IPS-18a (cell line): ENCODE measurements around the gene TYMS.

ENCODE experiments used
- H3K27ac ChIP-seq: one replicate; pipeline ENCODE4 v1.5.1; 2013; ENCODE audit warnings: low read length
- H3K27me3 ChIP-seq: one replicate; pipeline ENCODE4 v1.6.1; 2013; ENCODE audit warnings: mild to moderate bottlenecking, low read length; ENCODE audit not compliant: control insufficient read depth, insufficient read depth
- H3K36me3 ChIP-seq: one replicate; pipeline ENCODE4 v1.6.1; 2013; ENCODE audit warnings: low read depth, low read length; ENCODE audit not compliant: control insufficient read depth
- H3K4me1 ChIP-seq: one replicate; pipeline ENCODE4 v1.6.1; 2013; ENCODE audit warnings: low read depth, low read length; ENCODE audit not compliant: control insufficient read depth
- H3K4me3 ChIP-seq: one replicate; pipeline ENCODE4 v1.5.1; 2013; ENCODE audit warnings: low read length
- H3K9ac ChIP-seq: one replicate; pipeline ENCODE4 v1.6.1; 2013; ENCODE audit warnings: mild to moderate bottlenecking, low read length, moderate library complexity
- H3K9me3 ChIP-seq: one replicate; pipeline ENCODE4 v1.6.1; 2013; ENCODE audit warnings: low read depth, low read length; ENCODE audit not compliant: control insufficient read depth

TYMS gene

DNA sequence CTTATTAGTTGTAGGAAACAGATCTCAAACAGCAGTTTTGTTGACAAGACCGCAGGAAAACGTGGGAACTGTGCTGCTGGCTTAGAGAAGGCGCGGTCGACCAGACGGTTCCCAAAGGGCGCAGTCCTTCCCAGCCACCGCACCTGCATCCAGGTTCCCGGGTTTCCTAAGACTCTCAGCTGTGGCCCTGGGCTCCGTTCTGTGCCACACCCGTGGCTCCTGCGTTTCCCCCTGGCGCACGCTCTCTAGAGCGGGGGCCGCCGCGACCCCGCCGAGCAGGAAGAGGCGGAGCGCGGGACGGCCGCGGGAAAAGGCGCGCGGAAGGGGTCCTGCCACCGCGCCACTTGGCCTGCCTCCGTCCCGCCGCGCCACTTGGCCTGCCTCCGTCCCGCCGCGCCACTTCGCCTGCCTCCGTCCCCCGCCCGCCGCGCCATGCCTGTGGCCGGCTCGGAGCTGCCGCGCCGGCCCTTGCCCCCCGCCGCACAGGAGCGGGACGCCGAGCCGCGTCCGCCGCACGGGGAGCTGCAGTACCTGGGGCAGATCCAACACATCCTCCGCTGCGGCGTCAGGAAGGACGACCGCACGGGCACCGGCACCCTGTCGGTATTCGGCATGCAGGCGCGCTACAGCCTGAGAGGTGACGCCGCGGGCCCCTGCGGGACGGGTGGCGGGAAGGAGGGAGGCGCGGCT lies at the start of gene TYMS:
Gene TYMS, plus strand, starts transcription at position 343 of the 690 bp plus-strand sequence. Its CDS starts 90 bp downstream, at position 433.
- Histone ChIP-seq H3K9ac (peak within 1 kb of the TSS; percentile 85), H3K4me1 (no peaks in the 10 kb centered on the region), H3K27ac (peak within 1 kb of the TSS; percentile 33), H3K27me3 (no peaks in the 10 kb centered on the region), H3K4me3 (peak within 1 kb of the TSS; percentile 88), H3K36me3 (peaks cover 23% of the 10 kb centered on the region), H3K9me3 (no peaks in the 10 kb centered on the region)

DNA sequence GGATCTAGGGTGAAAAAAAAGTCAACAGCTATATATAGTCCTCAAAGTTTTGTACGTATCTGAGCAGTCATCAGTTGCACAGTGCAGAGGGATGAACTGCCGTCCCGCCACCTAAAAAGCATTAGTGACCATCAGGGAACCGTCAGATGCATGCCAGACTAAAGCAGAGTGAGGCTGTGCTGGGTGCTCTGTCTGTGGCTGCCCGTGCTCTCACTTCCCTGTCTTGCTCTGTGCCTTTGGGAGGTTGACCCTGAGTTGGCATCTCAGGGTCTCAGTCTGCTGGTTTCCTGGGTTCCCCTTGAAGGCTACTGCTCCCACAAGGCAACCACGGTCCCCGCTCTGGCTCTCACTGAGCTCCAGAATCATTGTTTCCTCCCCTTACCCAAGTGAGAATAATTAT lies 49.5 kb upstream of the TYMS start:
- Histone ChIP-seq H3K4me1 (no peaks in the 10 kb centered on the region), H3K27me3 (no peaks in the 10 kb centered on the region), H3K9ac (no peak overlapping the region), H3K4me3 (no peak overlapping the region), H3K9me3 (no peaks in the 10 kb centered on the region), H3K27ac (no peak overlapping the region), H3K36me3 (no peaks in the 10 kb centered on the region)

DNA sequence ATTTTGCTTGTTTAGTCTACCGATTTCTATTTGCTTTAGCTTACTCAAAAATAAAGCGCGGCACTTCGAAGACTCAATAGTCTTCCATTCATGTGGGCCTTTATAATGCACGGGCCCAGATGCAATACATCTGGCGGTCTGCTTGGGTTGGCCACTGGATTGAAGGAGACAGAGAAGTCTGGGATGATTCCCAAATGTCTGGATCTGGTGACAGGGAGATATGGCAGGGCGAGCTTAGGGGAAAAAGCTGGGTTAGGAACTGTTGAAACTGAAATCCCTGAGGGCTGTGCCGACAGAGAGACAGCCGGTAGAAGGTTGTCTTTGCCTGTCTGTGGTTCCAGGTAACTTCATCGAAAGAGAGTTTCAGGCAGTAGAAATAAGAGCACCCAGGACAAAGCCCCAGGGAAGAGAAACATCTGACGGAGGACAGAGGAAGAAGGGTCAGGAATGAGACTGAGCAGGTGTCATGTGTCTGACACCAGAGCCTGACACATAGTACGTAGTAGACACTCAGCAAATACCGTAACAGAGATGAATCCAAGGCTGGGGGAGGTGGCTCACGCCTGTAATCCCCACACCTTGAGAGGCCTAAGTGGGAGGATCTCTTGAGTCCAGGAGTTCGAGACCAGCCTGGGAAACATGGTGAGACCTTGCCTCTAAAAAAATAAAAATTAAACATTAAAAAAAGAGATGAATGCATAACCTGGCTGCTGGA lies 47.1 kb upstream of the TYMS start:
- Histone ChIP-seq H3K9ac (no peak overlapping the region), H3K36me3 (no peaks in the 10 kb centered on the region), H3K9me3 (no peaks in the 10 kb centered on the region), H3K4me3 (no peak overlapping the region), H3K27me3 (no peaks in the 10 kb centered on the region), H3K27ac (no peak overlapping the region), H3K4me1 (no peaks in the 10 kb centered on the region)

DNA sequence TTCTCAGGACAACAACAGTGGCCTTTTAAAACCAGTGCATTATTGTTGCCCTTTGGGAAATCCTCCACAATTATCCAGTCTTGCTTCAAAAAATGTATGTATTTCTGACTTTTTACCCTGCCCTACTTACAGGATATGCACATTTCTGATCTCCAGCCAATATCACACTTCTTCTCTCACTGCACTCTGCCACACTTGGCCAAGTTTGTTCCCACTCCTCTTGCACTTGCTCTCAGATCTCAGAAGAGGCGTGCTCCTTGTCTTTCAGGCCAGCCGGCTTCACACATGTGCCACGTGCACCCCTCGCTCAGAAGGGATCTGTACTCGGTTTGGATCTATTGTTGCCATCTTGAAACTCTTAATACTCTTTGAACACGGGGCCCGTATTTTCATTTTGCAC lies 45.3 kb upstream of the TYMS start:
- Histone ChIP-seq H3K27me3 (no peaks in the 10 kb centered on the region), H3K9ac (no peak overlapping the region), H3K4me1 (no peaks in the 10 kb centered on the region), H3K4me3 (no peak overlapping the region), H3K9me3 (no peaks in the 10 kb centered on the region), H3K36me3 (no peaks in the 10 kb centered on the region), H3K27ac (no peak overlapping the region)

DNA sequence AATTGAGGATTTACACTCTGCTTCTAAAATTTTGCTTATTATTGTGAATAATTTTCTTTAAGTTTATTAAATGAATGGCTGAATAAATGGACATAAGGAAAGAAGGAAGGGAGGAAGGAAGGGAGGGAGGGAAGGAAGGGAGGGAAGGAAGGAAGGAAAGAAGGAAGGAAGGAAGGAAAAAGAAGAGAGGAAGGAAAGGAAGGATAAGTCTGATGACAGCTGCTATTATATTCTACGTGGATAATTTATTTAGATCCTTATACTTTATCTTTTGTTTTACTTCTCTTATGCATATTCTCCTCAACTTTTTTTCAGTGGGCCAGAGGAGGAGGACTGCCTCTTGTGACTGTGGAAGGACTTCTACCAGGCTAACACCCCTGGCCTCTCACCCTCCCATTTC lies 43.3 kb upstream of the TYMS start:
- Histone ChIP-seq H3K36me3 (no peaks in the 10 kb centered on the region), H3K9me3 (no peaks in the 10 kb centered on the region), H3K9ac (no peak overlapping the region), H3K27me3 (no peaks in the 10 kb centered on the region), H3K4me1 (no peaks in the 10 kb centered on the region), H3K27ac (no peak overlapping the region), H3K4me3 (no peak overlapping the region)

DNA sequence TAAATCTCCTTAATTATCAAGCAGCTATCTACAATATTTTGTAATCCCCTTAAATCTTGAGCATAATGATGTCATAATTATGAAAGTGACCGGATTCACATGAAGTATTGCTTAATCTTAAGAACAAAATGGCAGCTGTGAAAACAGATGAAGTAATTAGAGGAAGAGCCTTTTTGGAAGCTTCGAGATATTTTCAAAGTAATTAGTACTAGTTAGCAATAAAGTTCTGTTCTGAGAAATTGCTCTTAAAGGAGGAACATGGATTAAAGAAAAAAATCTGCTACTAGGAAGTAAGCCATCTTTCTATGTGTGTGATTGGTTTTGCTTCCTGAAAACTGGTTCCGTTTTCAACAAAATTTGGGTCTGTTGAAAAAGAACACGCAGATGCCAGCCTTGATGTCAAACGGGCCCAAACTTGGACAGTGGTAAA lies 42.3 kb upstream of the TYMS start:
- Histone ChIP-seq H3K27me3 (no peaks in the 10 kb centered on the region), H3K9ac (no peak overlapping the region), H3K4me1 (no peaks in the 10 kb centered on the region), H3K36me3 (no peaks in the 10 kb centered on the region), H3K27ac (no peak overlapping the region), H3K4me3 (no peak overlapping the region), H3K9me3 (no peaks in the 10 kb centered on the region)

DNA sequence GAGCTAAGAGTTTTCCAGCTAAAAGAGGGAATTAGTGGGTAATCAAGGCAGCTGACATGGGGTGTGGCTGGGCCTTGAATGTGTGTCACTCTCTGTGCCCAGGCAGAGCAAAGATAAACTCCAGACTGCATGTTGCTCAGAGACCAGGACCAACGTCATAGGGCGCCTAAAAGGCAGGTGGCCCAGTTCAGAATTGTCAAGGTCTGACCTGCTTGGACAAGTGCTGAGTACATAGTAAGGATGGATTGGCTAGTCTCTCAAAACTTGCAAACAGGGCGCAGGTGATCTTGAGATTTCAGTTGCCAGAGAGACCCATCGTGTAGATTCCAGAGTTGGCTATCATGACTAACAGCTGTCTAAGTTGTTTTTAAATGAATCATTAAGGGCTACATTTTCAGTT lies 41.7 kb upstream of the TYMS start:
- Histone ChIP-seq H3K27ac (no peak overlapping the region), H3K4me1 (no peaks in the 10 kb centered on the region), H3K27me3 (no peaks in the 10 kb centered on the region), H3K4me3 (no peak overlapping the region), H3K9ac (no peak overlapping the region), H3K36me3 (no peaks in the 10 kb centered on the region), H3K9me3 (no peaks in the 10 kb centered on the region)

DNA sequence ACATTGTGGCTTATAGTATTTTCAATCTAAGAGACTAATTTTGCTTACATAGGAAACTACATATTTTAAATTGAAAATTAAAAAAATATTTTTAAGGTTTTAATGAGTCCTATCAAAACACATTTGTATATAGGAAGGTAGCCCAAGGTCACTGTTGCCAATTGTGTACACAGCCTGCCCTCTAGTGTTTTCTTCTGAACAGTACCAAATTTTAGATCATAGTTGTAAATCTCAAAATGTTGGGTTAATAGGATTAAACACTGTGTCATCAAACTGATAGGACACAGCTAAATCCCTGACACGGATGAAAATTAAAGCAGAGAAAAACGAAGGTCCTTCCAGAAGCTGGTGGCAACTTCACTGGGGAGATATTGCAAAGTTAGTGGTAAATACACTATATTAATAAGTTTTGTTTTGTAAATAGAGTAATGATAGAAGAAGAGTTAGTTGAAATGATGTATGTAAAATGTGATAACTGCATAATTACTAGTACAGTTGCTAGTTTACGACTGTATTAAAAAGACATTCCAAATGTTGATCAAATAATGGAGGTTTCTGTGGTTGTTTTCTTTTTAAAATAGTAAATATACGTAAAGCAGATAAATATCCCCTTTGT lies 41.0 kb upstream of the TYMS start:
- Histone ChIP-seq H3K9me3 (no peaks in the 10 kb centered on the region), H3K4me1 (no peaks in the 10 kb centered on the region), H3K36me3 (no peaks in the 10 kb centered on the region), H3K4me3 (no peak overlapping the region), H3K27me3 (no peaks in the 10 kb centered on the region), H3K27ac (no peak overlapping the region), H3K9ac (no peak overlapping the region)

DNA sequence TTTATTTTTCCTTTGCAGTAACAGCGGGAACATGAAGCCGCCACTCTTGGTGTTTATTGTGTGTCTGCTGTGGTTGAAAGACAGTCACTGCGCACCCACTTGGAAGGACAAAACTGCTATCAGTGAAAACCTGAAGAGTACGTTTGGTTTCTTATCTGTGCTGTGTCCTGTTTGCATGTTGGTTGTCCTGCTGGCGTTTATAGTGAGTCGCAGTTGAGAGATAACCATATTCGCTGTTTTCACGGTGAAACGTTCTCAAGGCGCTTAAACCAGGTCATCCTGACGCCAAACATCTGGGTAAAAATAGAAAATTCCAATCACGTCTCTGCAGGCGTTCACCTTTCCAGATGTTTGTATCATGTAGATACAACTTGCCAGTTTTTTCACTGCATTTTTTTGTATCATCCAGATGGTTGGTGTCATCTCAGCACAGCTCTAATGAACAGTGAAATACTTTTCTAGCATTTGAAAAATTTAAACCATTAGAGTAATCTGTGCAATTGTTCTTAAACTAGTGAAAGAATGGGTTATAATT lies 39.4 kb upstream of the TYMS start:
- Histone ChIP-seq H3K36me3 (no peaks in the 10 kb centered on the region), H3K27ac (no peak overlapping the region), H3K4me3 (no peak overlapping the region), H3K9me3 (no peaks in the 10 kb centered on the region), H3K27me3 (no peaks in the 10 kb centered on the region), H3K9ac (no peak overlapping the region), H3K4me1 (no peaks in the 10 kb centered on the region)

DNA sequence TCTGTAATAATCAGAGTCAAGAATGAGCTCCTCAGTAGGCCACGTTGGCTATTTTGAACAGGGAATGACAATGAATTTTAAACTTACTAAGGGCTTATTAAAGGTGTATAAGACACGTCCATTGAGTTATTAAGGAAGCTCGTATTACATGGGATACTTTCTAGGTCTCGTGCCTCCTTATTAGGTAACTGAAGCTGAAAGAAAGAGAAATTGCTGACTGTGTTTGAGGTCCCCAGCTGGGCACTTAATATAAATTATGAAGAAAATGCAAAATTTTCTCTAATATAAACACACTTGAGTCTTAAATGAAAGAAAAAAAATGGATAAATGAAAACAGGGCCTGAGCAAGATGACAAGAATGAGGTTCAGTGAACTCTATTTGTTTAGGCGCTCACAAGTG lies 38.8 kb upstream of the TYMS start:
- Histone ChIP-seq H3K4me3 (no peak overlapping the region), H3K27me3 (no peaks in the 10 kb centered on the region), H3K4me1 (no peaks in the 10 kb centered on the region), H3K27ac (no peak overlapping the region), H3K9me3 (no peaks in the 10 kb centered on the region), H3K9ac (no peak overlapping the region), H3K36me3 (no peaks in the 10 kb centered on the region)

DNA sequence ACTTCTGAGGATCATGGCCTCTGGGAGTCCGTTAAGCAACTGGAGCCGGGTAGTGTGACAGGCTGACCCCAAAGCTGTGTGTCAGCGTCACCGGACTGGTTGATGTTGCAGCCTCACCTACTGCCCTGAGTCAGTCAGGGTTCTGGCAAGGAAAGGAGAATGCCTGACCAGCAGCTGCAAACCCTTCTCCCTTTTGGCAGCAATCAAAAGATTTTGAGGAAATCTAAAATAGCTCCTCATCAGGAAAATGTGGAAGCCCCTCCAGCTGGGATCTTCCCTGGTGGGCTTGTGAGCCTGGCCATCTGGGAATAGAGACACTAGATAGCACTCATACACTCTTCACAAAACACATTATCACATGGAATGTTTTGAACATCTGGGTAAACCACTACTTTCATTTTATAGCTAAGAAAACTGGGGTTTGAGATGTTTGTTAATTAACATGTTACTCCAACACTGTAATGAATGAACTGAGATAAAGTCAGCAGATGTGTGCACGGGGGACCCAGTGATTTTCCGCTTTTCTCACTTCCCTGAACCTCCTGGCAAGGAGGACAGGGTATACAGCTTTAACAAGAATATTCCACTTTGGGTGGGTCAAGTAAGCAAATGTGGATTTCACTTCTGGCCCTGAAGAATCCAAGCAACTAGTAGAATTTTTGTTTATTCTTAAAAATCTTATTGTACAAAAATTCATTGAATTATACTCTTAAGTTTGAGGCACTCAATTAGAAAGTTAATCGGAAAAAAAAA lies 36.0 kb upstream of the TYMS start:
- Histone ChIP-seq H3K9me3 (no peaks in the 10 kb centered on the region), H3K36me3 (no peaks in the 10 kb centered on the region), H3K27me3 (no peaks in the 10 kb centered on the region), H3K9ac (no peak overlapping the region), H3K4me1 (no peaks in the 10 kb centered on the region), H3K4me3 (no peak overlapping the region), H3K27ac (no peak overlapping the region)
